Smooth muscle cell (in vitro differentiated cells): ENCODE data around the gene GATD1. TPM values are rescaled to one million over a fixed set of nuclear protein-coding genes. Genes with fewer than 3 reads are reported as not detected.

Experiments used
- DNase-seq: peaks from one replicate; lab custom pipeline; 2025; ENCODE audit not compliant: unreplicated experiment; lab: John Stamatoyannopoulos, UW
- H2AFZ ChIP-seq: fragments of 200-600 bp; sonication (generic); 2 replicates; pipeline ENCODE4 v1.6.0; 2016; ENCODE audit warnings: antibody characterized with exemption, low read depth, mild to moderate bottlenecking
- H3F3A ChIP-seq: fragments of 200-600 bp; sonication (generic); 2 replicates; pipeline ENCODE4 v1.6.0; 2017; ENCODE audit warnings: antibody characterized with exemption, low read depth
- H3K27ac ChIP-seq: fragments of 200-600 bp; sonication (generic); 2 replicates; pipeline ENCODE4 v1.5.1; 2016; ENCODE audit warnings: low read depth, mild to moderate bottlenecking
- H3K27me3 ChIP-seq: fragments of 200-600 bp; sonication (generic); 2 replicates; pipeline ENCODE4 v1.6.1; 2016; ENCODE audit warnings: low read depth, mild to moderate bottlenecking
- H3K36me3 ChIP-seq: fragments of 200-600 bp; sonication (generic); 2 replicates; pipeline ENCODE4 v1.5.1; 2016; ENCODE audit warnings: low read depth
- H3K4me1 ChIP-seq: fragments of 200-600 bp; sonication (generic); 2 replicates; pipeline ENCODE4 v1.5.1; 2016; ENCODE audit warnings: low read depth
- H3K4me2 ChIP-seq: fragments of 200-600 bp; sonication (generic); 2 replicates; pipeline ENCODE4 v1.6.0; 2016; ENCODE audit warnings: mild to moderate bottlenecking
- H3K4me3 ChIP-seq: fragments of 200-600 bp; sonication (generic); 2 replicates; pipeline ENCODE4 v1.5.1; 2016; ENCODE audit warnings: mild to moderate bottlenecking
- H3K79me2 ChIP-seq: fragments of 200-600 bp; sonication (generic); 2 replicates; pipeline ENCODE4 v1.6.0; 2016; ENCODE audit warnings: low read depth, mild to moderate bottlenecking
- H3K9ac ChIP-seq: fragments of 200-600 bp; sonication (generic); 2 replicates; pipeline ENCODE4 v1.6.0; 2016; ENCODE audit warnings: low read depth
- H3K9me3 ChIP-seq: fragments of 200-600 bp; sonication (generic); replicated peaks from 2 replicates; pipeline ENCODE4 v1.5.1; 2016; ENCODE audit warnings: low read depth
- H4K20me1 ChIP-seq: fragments of 200-600 bp; sonication (generic); 2 replicates; pipeline ENCODE4 v1.6.0; 2016; ENCODE audit warnings: low read depth
- CTCF ChIP-seq: fragments of 200-600 bp; sonication (generic); IDR thresholded peaks from 2 replicates; pipeline ENCODE4 v1.5.1; 2017; ENCODE audit warnings: borderline replicate concordance, mild to moderate bottlenecking, antibody characterized with exemption; ENCODE audit not compliant: insufficient read depth, poor library complexity, severe bottlenecking
- WGBS: methylation state at CpG from one replicate; pipeline ENCODE4 v1.1.7; 2016; ENCODE audit warnings: low lambda C conversion rate; 5-methylcytosine and 5-hydroxymethylcytosine counted together
- polyA plus RNA-seq: library from polyadenylated mRNA; unstranded; fragments of >200 nt; fragmentation: Nextera tagmentation; extraction: Ambion mirVana; gene quantifications from 2 replicates; pipeline ENCODE4 v1.2.1, GENCODE V29; 2016
- total RNA-seq: library from RNA; depleted of rRNA; stranded (reverse); fragments of >200 nt; gene quantifications from 2 replicates; pipeline ENCODE4 v1.2.3, GENCODE V29; 2014

GATD1 gene
- total and polyA plus RNA-seq, 2 experiments from 2014 or later, result 11.7 to 12.9 TPM

- peak overlapping the region; percentile 89 for H3K9ac ChIP-seq
- no peaks in the 10 kb centered on the region for H3K9me3 ChIP-seq
- no peak for TF ChIP-seq CTCF
- peak overlapping the region; percentile 22 for H3K27ac ChIP-seq
- 7% methylated on average over 18 of the region's 18 CpGs for WGBS
- H3K79me2 ChIP-seq, result peaks cover 57% of the 10 kb centered on the region
- peaks cover 3% of the 10 kb centered on the region for H3F3A ChIP-seq
- no peaks in the 10 kb centered on the region for H3K27me3 ChIP-seq
- peak overlapping the region; percentile 98 for H3K4me2 ChIP-seq
- H3K4me1 ChIP-seq, result peaks cover 13% of the 10 kb centered on the region
- DNase-seq, result no peak
- peak overlapping the region; percentile 86 for H2AFZ ChIP-seq
- H4K20me1 ChIP-seq, result peaks cover 48% of the 10 kb centered on the region
- H3K4me3 ChIP-seq, result peak overlapping the region; percentile 95
- no peaks in the 10 kb centered on the region for H3K36me3 ChIP-seq
Measured at GRCh38 chr11:748007-748359, 29.3 kb downstream of the GATD1 start.

GRCh38 chr11:747158-748006 is 29.9 kb downstream of the GATD1 start, which contains the start of gene TALDO1:
TSS of gene TALDO1 (plus strand) at chr11:747464. CDS start at chr11:747482, 18 bp downstream.
- Histone ChIP-seq H3K79me2 (peaks cover 51% of the 10 kb centered on the region), H3K9ac (peak within 1 kb of the TSS; percentile 89), H3K27me3 (no peaks in the 10 kb centered on the region), H3K4me3 (peak within 1 kb of the TSS; percentile 95), H3K9me3 (no peaks in the 10 kb centered on the region), H4K20me1 (peaks cover 42% of the 10 kb centered on the region), H3K27ac (peak within 1 kb of the TSS; percentile 46), H3K36me3 (no peaks in the 10 kb centered on the region), H3F3A (peaks cover 3% of the 10 kb centered on the region), H3K4me1 (peaks cover 13% of the 10 kb centered on the region), H3K4me2 (peak within 1 kb of the TSS; percentile 98), H2AFZ (peak within 1 kb of the TSS; percentile 86)
- peak; percentile 66 for DNase-seq
- WGBS, result under 1% methylated on average over 91 of the region's 112 CpGs
- peak; percentile 10 for TF ChIP-seq CTCF

GRCh38 chr11:746289-747157 is 30.8 kb downstream of the GATD1 start:
- H3K79me2 ChIP-seq, result peaks cover 43% of the 10 kb centered on the region
- 19% methylated on average over 46 of the region's 46 CpGs for WGBS
- no peak for DNase-seq
- peak overlapping the region; percentile 25 for H3K9ac ChIP-seq
- H3F3A ChIP-seq, result peaks cover 3% of the 10 kb centered on the region
- peaks cover 13% of the 10 kb centered on the region for H3K4me1 ChIP-seq
- no peak for TF ChIP-seq CTCF
- peaks cover 35% of the 10 kb centered on the region for H4K20me1 ChIP-seq
- peak overlapping the region; percentile 79 for H2AFZ ChIP-seq
- peak overlapping the region; percentile 95 for H3K4me3 ChIP-seq
- H3K9me3 ChIP-seq, result no peaks in the 10 kb centered on the region
- peak overlapping the region; percentile 46 for H3K27ac ChIP-seq
- H3K36me3 ChIP-seq, result no peaks in the 10 kb centered on the region
- H3K27me3 ChIP-seq, result no peaks in the 10 kb centered on the region
- H3K4me2 ChIP-seq, result peak overlapping the region; percentile 98
